Measurements from ENCODE around the gene ITPK1. TPM values are rescaled to one million over a fixed set of nuclear protein-coding genes. Genes with fewer than 3 reads are reported as not detected.
"Not testable (repeated sequence)": the region's sequence is repeated elsewhere in the genome, so short reads cannot be mapped to it uniquely, and the experiment has no call there.

The ITPK1 gene
- total and polyA plus RNA-seq, 2 experiments from 2014 or later, result 35.9 to 101 TPM

GRCh38 chr14:93113678-93114067 is 2.1 kb downstream of the ITPK1 start:
- peaks cover 20% of the 10 kb centered on the region for H3K27me3 Mint-ChIP-seq (ENCODE audit: insufficient read depth, low read depth, poor library complexity)
- Histone ChIP-seq H2AFZ (no peak overlapping the region), H3K27ac (ENCODE audit: low read depth) (peak overlapping the region; percentile 1), H3K27me3 (ENCODE audit: insufficient read depth) (no peaks in the 10 kb centered on the region), H3K4me2 (peak overlapping the region; percentile 77), H3K36me3 (ENCODE audit: insufficient read depth) (no peaks in the 10 kb centered on the region), H3K4me1 (ENCODE audit: insufficient read depth) (peaks cover 37% of the 10 kb centered on the region), H3K9me2 (ENCODE audit: insufficient read depth) (no peaks in the 10 kb centered on the region), H3F3A (replicated peaks; ENCODE audit: low read depth) (peaks cover 12% of the 10 kb centered on the region; the same call in 1 of the 2 replicates), H4K20me1 (replicated peaks; ENCODE audit: insufficient read depth) (peaks cover 38% of the 10 kb centered on the region), H3K79me2 (replicated peaks; ENCODE audit: insufficient read depth) (peaks cover 63% of the 10 kb centered on the region), H3K4me3 (peak overlapping the region; percentile 95)
- DNase-seq (ENCODE audit: low spot score), result peak; percentile 48
- peaks cover 49% of the 10 kb centered on the region for H3K4me1 Mint-ChIP-seq
- no peaks in the 10 kb centered on the region for H3K9me3 Mint-ChIP-seq
- H3K4me3 Mint-ChIP-seq, result peak overlapping the region; percentile 89
- peak; percentile 26 for ATAC-seq
- no peak for TF ChIP-seq REST (IDR thresholded peaks at IDR 0.05; ENCODE audit: unreplicated experiment)
- TF ChIP-seq EZH2phosphoT487 (IDR thresholded peaks at IDR 0.05; ENCODE audit: unreplicated experiment), result no peak
- no peak for TF ChIP-seq POLR2AphosphoS5 (IDR thresholded peaks at IDR 0.05; ENCODE audit: low read depth)
- TF ChIP-seq ETS1 (IDR thresholded peaks at IDR 0.05), result no peak
- TF ChIP-seq NANOG (IDR thresholded peaks at IDR 0.05; ENCODE audit: borderline replicate concordance), result no peak
- no peak for TF ChIP-seq CREB1 (CRISPR knock-in tag; IDR thresholded peaks at IDR 0.05; ENCODE audit: low read depth)
- H3K27ac Mint-ChIP-seq, result peak overlapping the region; percentile 37; the same call in 1 of the 2 replicates
- H3K36me3 Mint-ChIP-seq (ENCODE audit: low read depth), result peaks cover 3% of the 10 kb centered on the region; the same call in 2 of the 3 replicates

GRCh38 chr14:93112891-93113677 is 2.6 kb downstream of the ITPK1 start:
- Histone ChIP-seq H3K36me3 (ENCODE audit: insufficient read depth) (no peaks in the 10 kb centered on the region), H3K4me3 (peak overlapping the region; percentile 95), H3K4me2 (peak overlapping the region; percentile 77), H3K27ac (ENCODE audit: low read depth) (peak overlapping the region; percentile 1), H4K20me1 (replicated peaks; ENCODE audit: insufficient read depth) (peaks cover 43% of the 10 kb centered on the region), H2AFZ (no peak overlapping the region), H3F3A (replicated peaks; ENCODE audit: low read depth) (peaks cover 12% of the 10 kb centered on the region; the same call in 1 of the 2 replicates), H3K27me3 (ENCODE audit: insufficient read depth) (no peaks in the 10 kb centered on the region), H3K79me2 (replicated peaks; ENCODE audit: insufficient read depth) (peaks cover 69% of the 10 kb centered on the region), H3K4me1 (ENCODE audit: insufficient read depth) (peaks cover 37% of the 10 kb centered on the region), H3K9me2 (ENCODE audit: insufficient read depth) (no peaks in the 10 kb centered on the region)
- peaks cover 3% of the 10 kb centered on the region; the same call in 2 of the 3 replicates for H3K36me3 Mint-ChIP-seq (ENCODE audit: low read depth)
- no peaks in the 10 kb centered on the region for H3K9me3 Mint-ChIP-seq
- DNase-seq (ENCODE audit: low spot score) (peak; percentile 97), ATAC-seq (peak; percentile 18)
- peaks cover 18% of the 10 kb centered on the region for H3K27me3 Mint-ChIP-seq (ENCODE audit: insufficient read depth, low read depth, poor library complexity)
- peak overlapping the region; percentile 82 for H3K27ac Mint-ChIP-seq
- TF ChIP-seq REST (IDR thresholded peaks at IDR 0.05; ENCODE audit: unreplicated experiment) (no peak), CTCF (conservative IDR thresholded peaks at IDR 0.05; ENCODE audit: low read depth in 2 of 2) (peak; percentile 76 to 99)
- peaks cover 55% of the 10 kb centered on the region for H3K4me1 Mint-ChIP-seq
- H3K4me3 Mint-ChIP-seq, result peak overlapping the region; percentile 89

GRCh38 chr14:93111541-93111940 is 4.2 kb downstream of the ITPK1 start:
- H3K4me3 ChIP-seq; H3K9me2 ChIP-seq (ENCODE audit: insufficient read depth); H3K36me3 Mint-ChIP-seq (ENCODE audit: low read depth); H3K36me3 ChIP-seq (ENCODE audit: insufficient read depth); H3K27me3 ChIP-seq (ENCODE audit: insufficient read depth); H3K27ac Mint-ChIP-seq; H3K27ac ChIP-seq (ENCODE audit: low read depth); DNase-seq (ENCODE audit: low spot score); H3K9me3 Mint-ChIP-seq; ATAC-seq; H3K4me3 Mint-ChIP-seq; H2AFZ ChIP-seq: not testable (repeated sequence)
- Mint-ChIP-seq H3K4me1 (peaks cover 64% of the 10 kb centered on the region), H3K27me3 (ENCODE audit: insufficient read depth, low read depth, poor library complexity) (peaks cover 18% of the 10 kb centered on the region)
- peaks cover 35% of the 10 kb centered on the region for H3K4me1 ChIP-seq (ENCODE audit: insufficient read depth)
- H3F3A ChIP-seq (replicated peaks; ENCODE audit: low read depth), result peaks cover 12% of the 10 kb centered on the region; the same call in 1 of the 2 replicates
- H3K4me2 ChIP-seq, result peak overlapping the region; percentile 43; the same call in 1 of the 2 replicates
- H4K20me1 ChIP-seq (replicated peaks; ENCODE audit: insufficient read depth), result peaks cover 55% of the 10 kb centered on the region
- H3K79me2 ChIP-seq (replicated peaks; ENCODE audit: insufficient read depth), result peaks cover 84% of the 10 kb centered on the region

Data from GM23338 (cell line).